HG02763 (cell line): ENCODE data around the gene MLYCD.

Experiments
- ATAC-seq: cut with Tn5 transposase; IDR thresholded peaks from one replicate; pipeline ENCODE4 v1.9.1; 2021; ENCODE audit warnings: mild to moderate bottlenecking, moderate library complexity; ENCODE audit not compliant: unreplicated experiment

Gene MLYCD

GRCh38 chr16:83967838-83968305 lies 69.0 kb downstream of the MLYCD start, which contains the start of gene NECAB2:
TSS of gene NECAB2 (plus strand) at chr16:83968244. CDS start at chr16:83968649, 405 bp downstream.
- ATAC-seq = no peak

- ATAC-seq = no peak
Observed at GRCh38 chr16:83968306-83968851, 69.5 kb downstream of the MLYCD start.

GRCh38 chr16:83968891-83969649 lies 70.2 kb downstream of the MLYCD start:
- ATAC-seq = no peak

DNA sequence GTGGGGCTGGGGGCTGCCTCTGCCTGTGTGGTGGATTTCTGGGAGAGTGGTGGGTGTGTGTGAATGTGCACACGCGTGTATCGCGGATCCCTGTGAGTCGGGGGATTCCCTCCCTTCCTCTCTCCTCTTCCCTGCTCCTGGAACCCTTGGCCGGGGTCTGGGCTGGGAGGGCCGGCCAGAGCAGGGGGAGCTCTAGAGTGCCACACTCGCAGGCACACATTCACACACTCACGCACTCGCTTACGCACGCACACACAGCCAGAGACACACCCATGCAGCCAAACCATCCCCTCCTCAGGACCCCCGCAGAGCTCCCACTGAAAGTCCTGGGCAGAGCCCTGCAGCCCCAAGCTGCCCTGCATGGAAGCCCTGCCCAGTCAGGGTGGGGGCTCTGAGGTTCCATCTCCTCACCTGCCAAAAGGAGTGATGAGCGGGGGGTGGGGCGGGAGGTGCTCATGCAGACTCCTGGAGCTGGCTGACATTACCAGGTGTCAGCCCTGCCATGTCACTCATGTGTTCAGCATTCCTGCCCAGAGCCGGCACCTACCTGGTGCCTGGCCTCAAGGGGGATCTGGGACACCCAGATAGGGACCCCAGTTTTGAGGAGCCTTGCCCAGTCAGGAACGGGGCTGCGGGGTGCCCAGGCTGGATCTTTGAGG lies 71.0 kb downstream of the MLYCD start:
- ATAC-seq = no peak

GRCh38 chr16:83970430-83970815 lies 71.5 kb downstream of the MLYCD start:
- no peak for ATAC-seq

DNA sequence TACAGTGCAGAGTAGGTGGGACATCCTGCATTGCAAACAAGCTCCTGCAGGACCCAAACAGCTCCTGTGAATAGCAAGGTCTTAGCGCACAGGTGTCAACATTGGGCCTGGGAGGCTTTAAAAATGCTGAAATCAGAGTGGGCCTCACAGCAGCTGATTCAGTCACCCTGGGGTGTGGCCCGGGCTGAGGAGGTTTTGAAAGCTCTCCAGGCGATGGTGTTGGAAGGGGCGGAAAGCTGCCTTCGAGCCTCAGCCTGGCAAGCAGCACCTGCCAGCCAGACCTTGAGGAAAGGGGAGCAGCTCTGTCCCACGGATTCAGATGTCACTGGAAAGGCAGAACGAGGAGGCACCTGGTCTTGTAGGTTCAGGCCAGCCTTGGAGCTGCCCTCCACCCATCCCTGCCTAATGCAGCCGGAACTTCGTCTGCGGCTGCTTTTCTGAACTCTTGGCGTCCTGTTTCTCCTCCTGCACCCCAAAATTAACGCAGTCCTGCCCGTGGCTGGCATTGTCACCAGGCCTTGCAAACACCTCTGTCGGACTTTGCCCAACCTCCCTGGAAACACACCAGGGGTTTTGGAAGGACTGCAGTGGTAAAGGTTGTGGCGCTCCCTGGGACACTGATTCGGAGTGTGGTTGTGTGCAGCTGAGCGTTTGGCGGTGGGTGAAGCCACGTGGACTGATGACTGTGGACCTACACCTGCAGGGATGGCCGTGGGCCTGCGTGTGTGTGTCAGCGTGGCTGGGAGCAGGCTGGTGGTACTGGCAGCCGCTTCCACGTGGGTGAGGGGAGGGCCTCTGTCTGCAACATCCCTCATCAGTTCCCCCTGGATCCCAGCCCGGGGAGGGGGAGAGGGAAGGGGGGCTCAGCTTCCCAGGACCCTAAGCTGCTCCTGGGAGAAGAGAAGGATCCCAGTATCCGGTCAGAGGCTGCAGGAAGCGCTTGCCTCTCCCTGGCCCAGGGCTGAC lies 72.5 kb downstream of the MLYCD start:
- no peak for ATAC-seq

DNA sequence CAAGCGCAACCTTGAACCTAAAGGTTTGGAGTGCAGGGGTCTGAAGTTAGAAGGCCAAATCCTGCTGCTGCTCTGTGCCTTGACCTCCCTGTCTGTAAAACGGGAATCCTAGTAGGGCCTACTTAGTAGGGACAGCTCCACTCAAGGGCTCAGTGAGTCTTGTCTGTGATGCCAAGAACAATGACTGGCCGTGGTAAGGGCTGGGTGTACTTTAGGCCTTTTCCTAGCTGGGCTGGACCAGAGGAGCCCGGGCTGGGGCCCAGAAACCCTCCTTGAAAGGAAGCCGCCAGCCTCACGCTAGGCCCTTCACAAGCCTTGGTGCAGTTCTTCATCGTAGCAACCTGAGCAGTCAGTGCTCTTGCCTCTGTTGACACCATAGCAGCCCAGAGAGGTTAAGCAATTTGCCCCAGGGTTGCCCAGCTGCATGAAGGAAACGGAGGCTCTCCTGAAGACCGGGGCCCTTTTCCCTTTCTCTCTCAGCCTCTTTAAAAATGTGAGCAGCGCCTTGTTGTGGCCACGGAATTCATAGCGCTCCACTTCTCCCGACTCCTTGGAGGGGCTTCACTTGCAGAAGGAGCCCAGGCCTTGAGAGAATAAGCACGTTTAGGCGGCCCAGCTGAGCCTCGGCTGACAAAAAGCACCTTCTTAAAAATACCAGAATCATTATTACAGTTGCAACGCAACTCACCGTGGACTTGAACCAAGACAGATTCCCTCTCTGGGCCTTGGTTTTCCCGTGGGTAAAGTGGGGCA lies 73.5 kb downstream of the MLYCD start:
- ATAC-seq = no peak

DNA sequence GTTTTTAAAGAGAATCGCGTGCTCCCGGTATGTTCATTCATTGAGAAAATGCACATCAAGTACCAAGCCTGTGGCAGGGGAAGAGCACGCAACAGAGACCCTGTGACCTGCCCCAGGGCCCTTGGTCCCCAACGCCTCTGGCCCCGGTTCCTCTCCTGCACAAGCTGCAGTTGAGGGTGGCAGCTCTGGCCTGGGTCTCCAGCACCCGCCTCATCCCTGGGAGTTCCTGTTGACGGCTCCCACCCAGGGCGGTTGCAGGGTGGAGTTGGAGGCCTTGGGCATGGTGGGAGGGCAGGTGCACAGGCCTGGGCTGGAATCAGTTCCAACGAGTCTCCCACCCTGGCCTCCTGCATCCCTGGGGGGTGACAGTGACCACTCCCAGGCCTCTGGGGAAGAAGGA lies 74.2 kb downstream of the MLYCD start:
- no peak for ATAC-seq

- no peak for ATAC-seq
Observed at GRCh38 chr16:83973581-83974385, 74.9 kb downstream of the MLYCD start.

DNA sequence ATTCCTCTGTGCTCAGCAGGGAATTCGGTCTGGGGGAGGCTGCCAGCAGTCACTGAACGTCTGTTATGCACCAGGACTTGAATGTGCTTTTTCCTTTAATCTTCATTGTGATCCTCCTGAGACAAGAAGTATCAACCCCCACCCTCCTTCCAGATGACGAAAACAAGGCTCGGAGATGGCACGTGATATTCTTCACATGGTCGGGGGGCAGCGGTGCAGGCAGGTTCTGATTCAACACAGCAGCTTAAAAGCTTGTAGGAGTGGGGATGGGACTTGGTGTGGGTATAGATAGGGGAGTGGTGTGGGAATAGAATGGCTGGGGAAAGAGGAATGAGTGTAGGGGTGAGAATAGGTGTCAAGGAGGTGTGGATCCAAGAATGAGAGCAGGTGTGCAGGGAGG lies 75.6 kb downstream of the MLYCD start:
- ATAC-seq = no peak

GRCh38 chr16:83975590-83976260 lies 76.8 kb downstream of the MLYCD start:
- no peak for ATAC-seq
